Measurements from ENCODE around the gene ATP2C1.

Gene ATP2C1

DNA sequence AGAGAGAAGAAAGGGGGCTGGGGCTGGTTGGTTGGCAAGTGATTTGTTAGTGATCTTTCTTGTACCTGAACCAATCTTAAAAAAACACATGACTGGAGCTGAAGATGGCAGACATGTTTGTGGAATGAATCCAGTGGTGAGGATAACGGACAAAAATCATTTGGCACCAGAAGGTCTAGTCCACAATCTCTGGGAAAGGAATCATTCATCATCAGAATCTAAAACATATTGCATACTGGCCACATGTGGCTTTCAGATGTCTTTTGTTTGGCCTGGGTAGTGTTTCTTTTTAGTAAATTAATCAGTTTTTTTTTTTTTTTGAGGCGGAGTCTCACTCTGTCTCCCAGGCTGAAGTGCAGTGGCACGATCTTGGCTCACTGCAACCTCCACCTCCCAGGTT, 137.8 kb downstream of the ATP2C1 start:
- no peak overlapping the region for H4K91ac ChIP-seq (ENCODE audit: low read depth, low read length)
- H3K9ac ChIP-seq (ENCODE audit: low read length): no peak overlapping the region
- no peak overlapping the region for H3K14ac ChIP-seq (ENCODE audit: low read length)
- H4K12ac ChIP-seq (ENCODE audit: low read depth, low read length): no peak overlapping the region
- H3K79me1 ChIP-seq (ENCODE audit: low read length): peaks cover 10% of the 10 kb centered on the region
- no CpG with 5 or more reads among the region's 3 CpGs for WGBS (ENCODE audit: extremely low coverage, insufficient coverage, insufficient read length)
- peaks cover 2% of the 10 kb centered on the region for H3K79me2 ChIP-seq (ENCODE audit: control insufficient read depth, insufficient read depth, low read length, poor library complexity)
- no peak overlapping the region for H4K8ac ChIP-seq (ENCODE audit: low read depth, low read length)
- H3K4me3 ChIP-seq (ENCODE audit: low read depth, low read length): no peak overlapping the region
- H3K23ac ChIP-seq (ENCODE audit: low read length): no peak overlapping the region
- no peaks in the 10 kb centered on the region for H3K27me3 ChIP-seq (ENCODE audit: insufficient read depth, low read length)
- H3K4me2 ChIP-seq (ENCODE audit: low read length): no peak overlapping the region
- H3K36me3 ChIP-seq (ENCODE audit: control insufficient read depth in 1 of 2, insufficient read depth in 2 of 2, low read length in 2 of 2): no peaks in the 10 kb centered on the region
- H3K4me1 ChIP-seq (ENCODE audit: control insufficient read depth in 1 of 2, insufficient read depth in 2 of 2, low read length in 2 of 2): peaks cover 4 to 10% of the 10 kb centered on the region in 2 experiments
- DNase-seq: no peak
- H3K9me3 ChIP-seq (ENCODE audit: insufficient read depth, low read depth, low read length): no peaks in the 10 kb centered on the region
- no peak overlapping the region for H2AK5ac ChIP-seq (ENCODE audit: low read length)
- no peak overlapping the region for H3K18ac ChIP-seq (ENCODE audit: low read length)
- no peak overlapping the region for H3K27ac ChIP-seq (ENCODE audit: low read depth, low read length)
- H2BK5ac ChIP-seq (ENCODE audit: low read depth, low read length, poor library complexity): no peak overlapping the region
- no peak overlapping the region for H2BK12ac ChIP-seq (ENCODE audit: low read length)
- no peak overlapping the region for H3K4ac ChIP-seq (ENCODE audit: low read depth, low read length)
- no peak overlapping the region for H2AFZ ChIP-seq (ENCODE audit: insufficient read depth, low read length, poor library complexity)
- no peak overlapping the region for H2BK120ac ChIP-seq (ENCODE audit: insufficient read depth, low read length, poor library complexity)

GRCh38 chr3:131033480-131034080, 139.7 kb downstream of the ATP2C1 start:
- Histone ChIP-seq H2BK120ac (ENCODE audit: insufficient read depth, low read length, poor library complexity) (no peak overlapping the region), H4K91ac (ENCODE audit: low read depth, low read length) (no peak overlapping the region), H3K36me3 (ENCODE audit: control insufficient read depth in 1 of 2, insufficient read depth in 2 of 2, low read length in 2 of 2) (no peaks in the 10 kb centered on the region), H3K27ac (ENCODE audit: low read depth, low read length) (no peak overlapping the region), H2BK12ac (ENCODE audit: low read length) (no peak overlapping the region), H3K79me2 (ENCODE audit: control insufficient read depth, insufficient read depth, low read length, poor library complexity) (no peaks in the 10 kb centered on the region), H2AFZ (ENCODE audit: insufficient read depth, low read length, poor library complexity) (no peak overlapping the region), H3K9ac (ENCODE audit: low read length) (no peak overlapping the region), H3K4me3 (ENCODE audit: low read depth, low read length) (no peak overlapping the region), H3K79me1 (ENCODE audit: low read length) (peaks cover 4% of the 10 kb centered on the region), H2AK5ac (ENCODE audit: low read length) (no peak overlapping the region), H3K23ac (ENCODE audit: low read length) (no peak overlapping the region), H3K4me1 (ENCODE audit: control insufficient read depth in 1 of 2, insufficient read depth in 2 of 2, low read length in 2 of 2) (peaks cover 4% of the 10 kb centered on the region in 2 experiments), H4K12ac (ENCODE audit: low read depth, low read length) (no peak overlapping the region), H3K4me2 (ENCODE audit: low read length) (no peak overlapping the region), H2BK5ac (ENCODE audit: low read depth, low read length, poor library complexity) (no peak overlapping the region), H3K27me3 (ENCODE audit: insufficient read depth, low read length) (no peaks in the 10 kb centered on the region), H3K4ac (ENCODE audit: low read depth, low read length) (no peak overlapping the region), H3K9me3 (ENCODE audit: insufficient read depth, low read depth, low read length) (no peaks in the 10 kb centered on the region), H3K18ac (ENCODE audit: low read length) (no peak overlapping the region), H4K8ac (ENCODE audit: low read depth, low read length) (no peak overlapping the region), H3K14ac (ENCODE audit: low read length) (no peak overlapping the region)
- peak; percentile 18 to 87 for DNase-seq
- no CpG with 5 or more reads among the region's 1 CpG for WGBS (ENCODE audit: extremely low coverage, insufficient coverage, insufficient read length)

DNA sequence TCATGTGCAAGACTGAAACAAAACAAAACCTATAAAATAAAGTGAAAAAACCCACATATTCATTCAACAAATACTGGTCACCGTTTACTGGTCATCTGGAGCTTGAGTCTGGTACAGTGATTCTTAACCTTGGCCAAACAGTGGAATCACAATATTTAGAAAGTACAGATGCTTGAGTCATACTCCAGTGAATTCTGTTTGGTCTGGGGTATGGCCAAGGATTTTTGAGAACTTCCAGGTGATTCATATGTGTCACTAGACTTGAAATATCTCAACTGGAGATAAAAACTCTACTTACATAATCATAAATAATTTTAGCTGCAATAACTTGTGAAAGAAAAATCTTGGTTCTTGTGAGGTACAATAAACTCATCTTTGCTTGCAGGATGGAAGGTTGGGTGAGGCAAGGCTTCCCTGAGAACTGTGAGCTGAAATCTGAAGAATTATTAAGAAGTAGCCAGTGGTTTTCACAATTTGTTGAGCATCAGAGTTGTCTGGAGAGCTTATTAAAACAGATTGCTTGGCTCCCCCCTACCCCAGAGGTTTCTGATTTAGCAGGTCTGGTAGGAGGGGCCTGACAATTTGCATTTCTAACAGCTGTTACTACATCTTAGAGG, 142.4 kb downstream of the ATP2C1 start:
- Histone ChIP-seq H3K23ac (ENCODE audit: low read length) (no peak overlapping the region), H2BK5ac (ENCODE audit: low read depth, low read length, poor library complexity) (no peak overlapping the region), H2BK12ac (ENCODE audit: low read length) (no peak overlapping the region), H3K4me2 (ENCODE audit: low read length) (no peak overlapping the region), H3K27me3 (ENCODE audit: insufficient read depth, low read length) (no peaks in the 10 kb centered on the region), H4K91ac (ENCODE audit: low read depth, low read length) (no peak overlapping the region), H3K79me2 (ENCODE audit: control insufficient read depth, insufficient read depth, low read length, poor library complexity) (no peaks in the 10 kb centered on the region), H3K18ac (ENCODE audit: low read length) (no peak overlapping the region), H3K4me1 (ENCODE audit: control insufficient read depth in 1 of 2, insufficient read depth in 2 of 2, low read length in 2 of 2) (no peaks in the 10 kb centered on the region), H4K8ac (ENCODE audit: low read depth, low read length) (no peak overlapping the region), H3K4ac (ENCODE audit: low read depth, low read length) (no peak overlapping the region), H3K27ac (ENCODE audit: low read depth, low read length) (no peak overlapping the region), H2AK5ac (ENCODE audit: low read length) (no peak overlapping the region), H3K9me3 (ENCODE audit: insufficient read depth, low read depth, low read length) (no peaks in the 10 kb centered on the region), H2AFZ (ENCODE audit: insufficient read depth, low read length, poor library complexity) (no peak overlapping the region), H3K14ac (ENCODE audit: low read length) (no peak overlapping the region), H2BK120ac (ENCODE audit: insufficient read depth, low read length, poor library complexity) (no peak overlapping the region), H3K9ac (ENCODE audit: low read length) (no peak overlapping the region), H3K79me1 (ENCODE audit: low read length) (no peaks in the 10 kb centered on the region), H4K12ac (ENCODE audit: low read depth, low read length) (no peak overlapping the region), H3K4me3 (ENCODE audit: low read depth, low read length) (no peak overlapping the region), H3K36me3 (ENCODE audit: control insufficient read depth in 1 of 2, insufficient read depth in 2 of 2, low read length in 2 of 2) (no peaks in the 10 kb centered on the region)
- WGBS (ENCODE audit: extremely low coverage, insufficient coverage, insufficient read length): no CpG with 5 or more reads among the region's 1 CpG
- peak; percentile 6 to 27 for DNase-seq

- no peak overlapping the region for H2BK120ac ChIP-seq (ENCODE audit: insufficient read depth, low read length, poor library complexity)
- no peaks in the 10 kb centered on the region for H3K36me3 ChIP-seq (ENCODE audit: control insufficient read depth in 1 of 2, insufficient read depth in 2 of 2, low read length in 2 of 2)
- H4K12ac ChIP-seq (ENCODE audit: low read depth, low read length): no peak overlapping the region
- no peaks in the 10 kb centered on the region for H3K79me1 ChIP-seq (ENCODE audit: low read length)
- H4K8ac ChIP-seq (ENCODE audit: low read depth, low read length): no peak overlapping the region
- H3K18ac ChIP-seq (ENCODE audit: low read length): no peak overlapping the region
- H3K27me3 ChIP-seq (ENCODE audit: insufficient read depth, low read length): no peaks in the 10 kb centered on the region
- H3K27ac ChIP-seq (ENCODE audit: low read depth, low read length): no peak overlapping the region
- H3K9me3 ChIP-seq (ENCODE audit: insufficient read depth, low read depth, low read length): no peaks in the 10 kb centered on the region
- H3K4ac ChIP-seq (ENCODE audit: low read depth, low read length): no peak overlapping the region
- H3K4me1 ChIP-seq (ENCODE audit: control insufficient read depth in 1 of 2, insufficient read depth in 2 of 2, low read length in 2 of 2): no peaks in the 10 kb centered on the region
- H3K14ac ChIP-seq (ENCODE audit: low read length): no peak overlapping the region
- H3K79me2 ChIP-seq (ENCODE audit: control insufficient read depth, insufficient read depth, low read length, poor library complexity): no peaks in the 10 kb centered on the region
- H4K91ac ChIP-seq (ENCODE audit: low read depth, low read length): no peak overlapping the region
- no peak overlapping the region for H2BK5ac ChIP-seq (ENCODE audit: low read depth, low read length, poor library complexity)
- no peak overlapping the region for H3K9ac ChIP-seq (ENCODE audit: low read length)
- H2AK5ac ChIP-seq (ENCODE audit: low read length): no peak overlapping the region
- peak; percentile 16 to 76 for DNase-seq
- no peak overlapping the region for H3K4me3 ChIP-seq (ENCODE audit: low read depth, low read length)
- H3K4me2 ChIP-seq (ENCODE audit: low read length): no peak overlapping the region
- no CpG with 5 or more reads among the region's 5 CpGs for WGBS (ENCODE audit: extremely low coverage, insufficient coverage, insufficient read length)
- no peak overlapping the region for H2AFZ ChIP-seq (ENCODE audit: insufficient read depth, low read length, poor library complexity)
- no peak overlapping the region for H3K23ac ChIP-seq (ENCODE audit: low read length)
- no peak overlapping the region for H2BK12ac ChIP-seq (ENCODE audit: low read length)
Measured at GRCh38 chr3:131036986-131037385, 143.1 kb downstream of the ATP2C1 start.

All from trophoblast cell (in vitro differentiated cells and primary cell).